ENCODE measurements around the gene SNRK. TPM values are rescaled to one million over a fixed set of nuclear protein-coding genes. Genes with fewer than 3 reads are reported as not detected.

The SNRK gene
- total RNA-seq = 204 and 206 TPM in 2 replicates

GRCh38 chr3:43286115-43286840 is at the start of gene SNRK:
Gene SNRK, plus strand, starts transcription at chr3:43286540. Its CDS starts 16,664 bp downstream, at chr3:43303204.

Other genes with a start within 250 kb of the SNRK start
- gene POMGNT2, start 180.5 kb upstream of the SNRK start, total RNA-seq = 4.9 and 6.6 TPM in 2 replicates